NCI-H2107 treated with DMSO at 0.1 percent for 48 hours (cell line): ENCODE data around the gene SCNN1A.

Experiments used
- DNase-seq: peaks from one replicate; lab custom pipeline; 2025; ENCODE audit not compliant: unreplicated experiment; lab: John Stamatoyannopoulos, UW

SCNN1A gene

DNA sequence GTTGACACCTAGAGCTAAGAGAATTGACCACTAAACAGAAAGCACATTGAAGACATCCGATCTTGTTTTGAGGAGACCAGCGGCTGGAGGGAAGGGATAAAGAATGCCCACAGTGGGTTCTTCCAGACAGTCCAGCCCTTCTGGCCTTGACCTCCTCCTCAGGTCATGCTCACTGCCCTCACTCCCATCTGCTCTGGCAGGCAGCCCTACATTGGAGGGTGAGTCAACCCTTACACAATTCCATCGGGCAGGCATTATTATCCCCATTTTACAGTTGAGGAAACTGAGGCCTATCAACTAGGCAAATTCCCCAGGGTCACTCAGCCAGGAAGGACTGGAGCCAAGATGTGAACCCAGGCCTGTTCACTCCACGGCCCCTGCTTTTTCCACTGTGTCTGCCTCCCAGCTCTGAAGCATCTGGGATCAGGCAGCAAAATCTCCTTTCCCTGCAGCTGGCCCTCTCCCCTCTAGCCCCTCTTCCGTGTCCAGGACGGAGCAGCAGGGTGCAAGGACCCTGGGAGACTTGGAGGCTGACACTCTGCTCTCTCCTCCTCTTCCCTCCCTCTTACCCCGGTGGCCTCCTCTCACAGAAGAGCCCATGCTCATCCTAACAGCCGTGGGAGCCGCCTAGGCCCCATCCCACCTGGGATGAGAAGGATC is 5.3 kb downstream of the SCNN1A start:
- DNase-seq: no peak

DNA sequence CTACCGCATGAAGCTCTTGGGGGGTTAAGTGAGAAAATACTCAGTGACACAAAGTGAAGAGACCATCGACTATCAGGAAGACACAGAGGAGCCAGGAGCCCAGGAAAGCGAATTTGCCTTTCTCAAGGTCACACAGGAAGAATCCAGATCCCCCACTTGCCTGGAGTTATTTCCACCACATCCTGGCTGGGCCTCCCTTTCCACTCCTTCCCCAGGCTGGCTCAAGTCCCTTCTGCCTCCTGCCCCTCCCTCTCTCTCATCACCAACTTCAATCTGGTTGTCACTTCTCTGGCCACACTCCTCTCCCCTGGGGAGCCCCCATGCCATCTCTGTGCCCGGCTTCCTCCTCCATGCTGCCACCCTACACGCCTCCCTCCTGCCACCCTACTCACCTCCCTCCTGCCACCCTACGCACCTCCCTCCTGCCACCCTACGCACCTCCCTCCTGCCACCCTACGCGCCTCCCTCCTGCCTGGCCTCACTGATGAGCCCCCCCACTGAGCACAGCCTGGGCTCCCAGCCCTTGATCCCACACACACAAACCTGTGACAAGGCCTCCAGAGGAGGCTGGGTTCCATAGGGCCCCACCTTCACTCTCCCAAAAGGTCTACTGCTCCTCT is 6.3 kb downstream of the SCNN1A start:
- peak; percentile 18 for DNase-seq

DNA sequence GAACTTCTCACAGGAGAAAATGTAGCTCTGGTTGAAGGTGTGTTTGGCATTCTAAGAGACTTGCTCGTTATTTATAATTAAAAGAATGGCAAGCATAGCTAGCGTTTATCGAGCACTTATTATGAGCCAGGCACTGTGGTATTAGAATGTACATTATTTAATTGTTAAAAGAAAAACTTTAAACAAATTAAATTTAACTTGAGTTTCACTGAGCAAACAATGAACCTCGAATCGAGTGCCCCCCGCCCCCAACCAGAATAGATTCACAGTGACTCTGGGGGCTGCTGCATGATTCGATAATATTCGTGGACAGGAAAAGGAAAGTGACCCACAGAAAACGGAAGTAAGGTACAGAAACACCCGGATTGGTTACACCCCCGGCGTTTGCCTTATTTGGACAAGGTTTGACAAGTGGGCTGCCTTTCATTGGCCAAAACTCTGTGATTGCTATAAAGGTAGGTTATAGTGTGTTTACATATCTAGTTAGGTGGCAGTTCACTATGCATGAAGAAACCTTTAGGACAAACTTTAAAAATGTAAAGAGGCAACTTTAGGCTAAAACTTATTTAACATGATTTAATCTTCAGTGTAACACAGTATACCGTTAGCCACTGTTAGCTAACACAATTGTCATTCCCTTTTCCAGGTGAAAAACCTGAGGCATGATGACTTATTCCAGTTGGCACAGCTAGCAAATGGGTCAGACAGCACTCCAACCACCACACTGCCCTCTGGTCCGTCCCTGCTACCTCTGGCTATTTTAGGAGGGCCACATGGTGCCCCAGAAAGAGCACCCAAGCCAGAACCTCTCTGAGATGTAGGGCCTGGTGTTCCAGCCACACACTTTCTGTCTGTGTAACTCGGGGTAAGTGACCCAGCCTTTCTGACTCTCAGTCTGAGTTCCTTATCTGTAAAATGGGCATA is 7.1 kb downstream of the SCNN1A start:
- DNase-seq: no peak

DNA sequence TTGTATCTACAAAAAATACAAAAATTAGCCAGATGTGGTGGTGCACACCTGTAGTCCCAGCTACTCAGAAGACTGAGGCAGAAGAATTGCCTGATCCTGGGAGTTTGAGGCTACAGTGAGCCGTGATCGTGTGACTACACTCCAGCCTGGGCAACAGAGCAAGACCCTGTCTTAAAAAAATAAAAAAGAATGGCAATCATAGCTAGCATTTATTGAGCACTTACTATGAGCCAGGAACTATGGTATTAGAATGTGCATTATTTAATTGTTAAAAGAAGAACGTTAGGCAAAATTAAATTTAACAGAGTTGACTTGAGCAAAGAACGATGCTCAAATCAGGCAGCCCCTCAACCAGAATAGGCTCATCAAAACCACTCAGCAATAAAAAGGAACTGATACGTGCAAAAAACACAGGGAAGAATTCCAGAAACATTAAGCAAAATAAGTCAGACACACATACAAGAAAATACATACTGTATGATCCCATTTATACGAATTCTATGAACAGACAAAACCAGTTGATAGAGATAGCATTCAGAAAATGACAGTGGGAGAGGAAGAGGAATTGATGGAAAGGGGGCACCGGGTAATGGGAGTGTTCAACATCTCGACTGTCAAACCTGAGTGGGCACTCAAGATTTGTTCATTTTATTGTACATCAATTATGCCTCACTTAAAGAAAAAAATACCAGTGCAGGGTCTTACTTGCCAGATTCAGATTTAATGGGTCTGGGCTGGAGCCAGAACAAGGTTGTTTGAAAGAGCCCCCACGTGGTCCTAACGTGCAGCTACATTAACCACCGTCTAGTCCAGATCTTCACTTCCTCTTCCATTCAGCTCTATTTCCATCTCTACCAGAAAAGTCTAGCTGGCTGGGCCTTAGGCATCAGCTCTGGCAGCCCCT is 8.0 kb downstream of the SCNN1A start:
- DNase-seq: no peak

DNA sequence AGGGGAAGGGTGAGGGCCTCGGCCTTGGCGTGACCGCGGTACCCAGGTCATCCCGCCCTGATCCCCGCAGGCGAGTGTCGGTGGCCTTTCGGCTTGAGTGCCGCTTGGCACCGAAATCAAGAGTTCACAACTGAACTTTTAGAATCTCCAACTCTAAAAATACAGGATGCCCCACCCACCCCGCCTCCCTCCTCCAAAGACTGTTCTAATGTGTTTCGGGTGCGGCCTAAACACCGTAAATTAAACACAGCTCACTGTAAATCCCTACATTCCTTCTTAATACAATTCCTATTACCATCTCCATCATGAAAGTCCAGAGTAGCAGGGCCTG is 11.4 kb downstream of the SCNN1A start:
- DNase-seq: no peak

DNA sequence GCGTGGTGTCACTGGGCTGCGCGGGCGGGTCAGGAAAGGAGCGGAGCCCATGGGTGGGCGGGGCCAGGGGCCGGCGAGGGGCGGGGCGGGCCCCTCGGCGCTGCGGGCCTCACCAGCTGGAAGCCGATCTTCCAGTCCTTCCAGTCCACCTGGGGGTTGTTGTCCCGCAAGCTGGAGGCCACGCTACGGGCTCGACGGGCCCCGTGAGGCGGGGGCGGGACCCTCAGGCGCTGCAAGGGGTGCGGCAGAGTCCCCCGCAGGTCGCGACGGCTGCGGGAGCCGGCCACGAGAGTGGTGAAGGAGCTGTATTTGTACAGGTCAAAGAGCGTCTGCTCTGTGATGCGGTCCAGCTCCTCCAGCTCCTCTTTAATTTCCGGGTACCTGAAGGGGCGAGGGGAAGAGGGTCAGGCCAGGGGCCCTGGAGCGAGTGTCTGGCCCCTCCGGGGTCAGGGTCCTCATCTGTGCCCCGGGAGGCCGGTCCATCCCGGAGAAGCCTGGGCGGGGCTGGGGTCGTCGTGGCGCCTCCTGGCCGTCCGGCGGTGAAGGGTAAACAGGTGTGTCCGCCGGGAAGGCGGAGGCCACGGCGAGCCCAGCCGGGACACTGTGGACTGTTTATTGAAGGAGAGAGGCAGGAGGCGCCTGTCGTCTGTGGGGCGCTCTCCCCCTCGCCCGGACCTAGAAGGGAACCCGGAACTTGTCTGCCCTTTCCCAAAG is 11.9 kb downstream of the SCNN1A start:
- DNase-seq: no peak

DNA sequence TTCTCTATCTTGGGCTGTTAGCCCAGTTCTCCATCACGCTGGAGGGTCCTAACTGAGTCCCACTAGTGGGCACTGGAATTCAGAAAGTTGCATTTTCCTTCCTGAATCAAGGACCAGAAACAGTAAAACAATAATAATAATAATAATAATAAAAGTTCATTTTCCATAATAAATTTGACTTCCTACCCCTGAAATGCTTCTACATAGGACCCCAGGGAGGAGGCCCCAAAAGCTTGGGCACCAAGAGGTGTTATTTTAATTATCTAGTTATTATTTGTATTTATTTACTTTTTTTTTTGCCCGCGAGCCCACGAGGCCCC is 12.4 kb downstream of the SCNN1A start:
- DNase-seq: no peak

DNA sequence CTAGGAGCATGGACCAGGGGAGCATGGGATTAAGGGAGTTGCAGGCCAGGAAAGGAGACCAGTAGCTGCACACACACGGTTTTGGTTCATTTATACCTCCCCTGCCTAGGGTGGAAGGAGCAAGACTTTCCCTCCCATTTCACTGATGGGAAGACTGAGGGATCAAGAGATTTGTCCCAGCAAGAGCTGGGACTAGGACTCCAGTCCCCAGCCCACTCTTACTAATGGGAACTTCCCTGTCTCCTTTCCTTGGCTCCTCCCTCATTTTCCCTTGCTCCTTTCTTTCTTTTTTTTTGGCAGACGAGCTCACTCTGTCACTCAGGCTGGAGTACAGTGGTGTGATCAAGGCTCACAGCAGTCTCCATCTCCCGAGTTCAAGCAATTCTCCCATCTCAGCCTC is 13.0 kb downstream of the SCNN1A start:
- no peak for DNase-seq

DNA sequence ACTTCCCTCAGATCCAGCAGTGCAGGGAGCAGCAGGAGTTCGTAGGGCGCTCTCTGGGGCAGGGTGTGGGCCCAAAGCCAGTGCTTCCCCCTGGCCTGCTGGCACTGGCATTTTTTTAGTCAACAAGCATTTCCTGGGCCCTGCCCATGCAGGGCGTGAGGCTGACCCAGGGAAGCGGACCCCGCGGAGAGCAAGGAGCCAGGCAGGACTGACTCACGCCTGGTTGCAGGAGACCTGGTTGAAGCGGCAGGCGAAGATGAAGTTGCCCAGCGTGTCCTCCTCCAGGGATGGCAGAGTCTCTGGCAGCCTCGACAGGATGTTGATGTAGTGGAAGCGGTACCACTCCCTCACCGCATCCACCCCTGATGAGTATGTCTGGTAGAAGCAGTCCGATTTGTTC is 13.5 kb downstream of the SCNN1A start:
- DNase-seq: no peak

DNA sequence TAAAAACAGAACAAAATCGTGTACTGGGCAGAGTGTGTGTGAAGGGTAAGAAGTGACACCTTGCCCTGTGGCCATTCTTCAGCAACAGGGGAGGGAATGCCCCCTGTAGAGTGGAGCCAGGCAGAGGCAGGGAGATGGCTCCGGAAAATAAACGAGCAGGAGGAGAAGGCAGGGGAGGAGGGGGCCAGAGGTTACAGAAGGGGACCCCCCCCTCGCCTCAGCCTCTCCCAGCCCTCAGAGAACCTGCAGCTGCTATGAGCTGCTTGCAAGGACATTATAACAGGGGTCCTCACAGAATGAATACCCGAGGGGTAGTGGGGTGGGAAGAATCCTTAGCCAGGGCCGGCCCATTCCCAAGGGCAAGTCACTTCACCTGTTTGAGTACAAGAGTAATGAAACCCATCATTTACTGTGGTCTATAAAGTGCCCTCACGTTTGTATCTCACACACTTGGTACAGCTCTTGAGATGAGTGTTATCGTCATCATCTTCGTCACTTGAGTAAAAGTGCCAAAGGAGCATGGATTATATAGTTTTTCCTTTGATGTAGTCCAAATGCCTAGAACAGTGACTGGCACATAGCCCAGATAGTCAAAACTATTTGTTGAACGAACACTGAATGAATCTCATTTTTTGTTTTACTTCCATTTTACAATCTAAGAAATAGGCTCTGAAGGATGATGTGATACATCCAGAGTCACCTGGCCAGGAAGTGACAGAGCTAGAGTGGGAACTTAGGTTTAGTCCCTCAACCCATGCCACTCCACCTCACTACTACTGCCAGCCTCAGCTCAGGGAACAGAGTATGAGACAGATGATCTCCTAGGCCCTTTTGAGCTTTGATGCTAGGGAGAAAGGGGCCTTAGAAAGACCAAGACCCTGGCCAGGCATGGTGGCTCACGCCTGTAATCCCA is 14.5 kb downstream of the SCNN1A start:
- peak; percentile 20 for DNase-seq

DNA sequence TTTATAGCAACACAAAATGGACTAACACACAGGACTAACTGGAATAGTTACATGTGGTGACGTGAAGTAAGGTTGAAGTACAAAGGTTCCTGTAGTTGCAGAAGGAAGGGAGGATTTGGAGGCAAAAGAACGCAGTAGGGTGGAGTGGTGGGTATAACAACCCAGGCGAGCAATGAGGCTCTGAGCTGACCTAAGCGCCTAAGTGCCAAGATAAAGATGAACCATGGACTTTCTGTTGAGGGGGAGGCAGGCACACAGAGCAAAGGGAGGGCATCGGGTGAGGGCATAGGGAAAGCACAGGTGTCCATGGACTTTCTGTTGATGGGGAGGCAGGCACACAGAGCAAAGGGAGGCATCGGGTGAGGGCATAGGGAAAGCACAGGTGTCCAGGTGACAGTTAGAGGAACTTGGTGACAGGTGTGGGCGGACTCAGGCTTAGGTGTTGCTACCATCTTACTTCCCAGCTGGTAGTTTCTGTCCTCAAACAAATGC is 15.2 kb downstream of the SCNN1A start:
- DNase-seq: no peak

DNA sequence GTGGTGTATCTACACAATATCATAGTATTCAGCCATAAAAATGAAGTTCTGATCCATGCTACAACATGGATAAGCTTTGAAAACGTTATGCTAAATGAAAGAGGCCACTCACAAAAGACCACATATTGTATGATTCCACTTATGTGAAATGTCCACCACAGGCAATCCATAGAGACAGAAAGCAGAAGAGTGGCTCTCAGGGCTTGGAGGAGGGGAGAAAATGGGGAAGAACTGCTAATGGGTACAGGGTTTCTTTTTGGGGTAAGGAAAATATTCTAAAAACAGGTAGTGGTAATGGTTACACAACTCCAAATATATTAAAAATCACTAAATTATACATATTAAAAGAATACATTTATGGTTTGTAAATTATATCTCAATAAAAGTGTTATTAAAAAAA is 16.5 kb downstream of the SCNN1A start:
- DNase-seq: no peak

DNA sequence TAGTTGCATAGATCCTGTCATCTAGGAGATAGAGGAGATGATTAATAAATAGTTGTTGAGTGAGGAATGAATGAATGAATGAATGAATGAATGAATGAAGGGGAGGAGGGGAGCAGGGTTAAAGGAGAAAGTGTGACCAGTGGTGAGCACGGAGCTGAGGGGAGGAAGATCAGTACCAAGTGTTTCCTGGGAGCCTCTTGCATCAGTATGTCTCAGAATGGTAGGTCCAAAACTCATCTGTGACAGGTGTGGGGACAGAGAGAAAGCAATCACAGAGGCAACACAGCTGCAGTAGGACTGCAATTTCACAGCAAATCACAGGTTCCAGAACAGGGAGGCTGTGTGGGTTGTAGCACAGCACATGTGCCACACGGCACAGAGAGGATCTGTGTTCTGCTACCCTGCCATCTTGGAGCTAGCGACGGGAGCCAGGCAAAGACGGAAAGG is 19.0 kb downstream of the SCNN1A start:
- DNase-seq: no peak

DNA sequence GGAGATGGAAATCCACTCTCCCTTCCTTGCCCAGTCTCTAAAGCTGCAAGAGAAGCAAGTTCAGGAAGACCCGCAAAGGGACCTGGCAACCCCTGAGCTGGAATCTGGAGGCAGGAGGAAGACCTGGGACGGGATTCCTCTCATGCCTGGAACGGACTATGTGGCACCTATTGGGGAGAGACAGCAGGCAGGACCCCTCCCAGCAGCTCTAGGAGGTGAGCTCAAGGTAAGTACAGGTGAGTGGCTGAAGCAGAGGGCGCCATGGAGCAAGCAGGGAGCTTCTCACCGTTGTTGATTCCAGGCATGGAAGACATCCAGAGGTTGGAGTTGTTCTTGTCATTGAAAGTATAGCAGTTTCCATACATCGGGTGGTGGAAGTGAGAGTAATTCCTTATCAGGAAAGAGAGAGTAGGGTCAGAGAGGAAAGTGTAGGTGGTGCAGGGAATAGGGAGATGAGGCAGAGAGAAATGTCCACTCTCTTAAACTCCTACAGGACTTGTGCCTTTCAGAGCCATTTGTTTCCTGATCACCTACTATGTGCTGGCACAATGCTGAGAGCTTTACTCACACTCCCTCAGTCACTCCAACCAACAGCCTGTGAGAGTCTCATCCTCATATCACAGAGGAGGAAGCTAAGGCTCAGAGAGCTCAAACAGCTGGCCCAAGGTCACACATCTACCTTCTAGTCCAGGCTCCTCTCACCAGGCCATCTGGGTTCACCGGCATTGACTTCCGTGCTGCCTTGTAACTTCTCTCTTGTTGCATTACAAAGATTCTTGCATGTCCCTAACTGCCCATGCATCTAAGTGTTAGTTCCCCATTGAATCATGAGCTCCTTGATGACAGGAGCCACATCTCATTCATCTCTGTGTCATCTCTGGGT is 19.6 kb downstream of the SCNN1A start:
- no peak for DNase-seq

DNA sequence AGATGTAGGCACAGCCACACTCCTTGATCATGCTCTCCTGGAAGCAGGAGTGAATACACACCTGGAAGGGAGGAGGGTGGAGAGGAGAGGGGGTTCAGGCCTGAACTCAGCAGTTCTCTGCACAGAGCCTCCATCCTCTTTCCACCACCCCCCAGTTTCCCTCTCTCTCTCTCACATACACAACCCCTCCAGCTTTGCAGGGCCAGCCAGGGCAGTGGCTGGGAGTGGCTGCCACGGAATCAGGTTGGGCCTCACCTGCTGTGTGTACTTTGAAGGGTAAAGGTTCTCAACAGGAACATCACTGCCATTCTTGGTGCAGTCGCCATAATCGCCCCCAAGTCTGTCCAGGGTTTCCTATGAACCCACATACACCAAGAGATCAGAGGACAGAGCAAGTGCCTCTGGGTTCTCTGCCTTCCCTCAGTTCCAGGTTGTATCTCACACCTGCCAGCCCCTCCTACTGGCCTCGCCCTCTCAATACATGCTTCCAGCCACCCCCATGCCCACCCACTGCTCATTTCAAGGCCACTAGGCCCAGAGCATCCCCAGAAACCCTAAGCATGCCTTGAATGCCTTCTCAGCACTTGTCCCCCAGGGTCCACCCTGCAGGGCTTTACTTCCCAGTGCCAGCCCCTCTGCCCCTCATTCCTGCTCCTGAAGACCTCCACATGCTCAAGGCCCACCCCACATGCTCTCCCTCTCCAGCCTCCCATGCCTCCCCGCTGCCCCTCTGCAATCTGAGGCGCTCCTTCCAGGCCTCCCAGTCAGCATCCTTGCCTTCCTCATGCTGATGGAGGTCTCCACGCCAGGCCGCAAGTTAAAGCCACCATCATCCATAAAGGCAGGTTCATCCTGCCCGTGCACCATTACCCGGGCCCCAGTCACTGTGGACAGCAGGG is 20.6 kb downstream of the SCNN1A start:
- DNase-seq: no peak

DNA sequence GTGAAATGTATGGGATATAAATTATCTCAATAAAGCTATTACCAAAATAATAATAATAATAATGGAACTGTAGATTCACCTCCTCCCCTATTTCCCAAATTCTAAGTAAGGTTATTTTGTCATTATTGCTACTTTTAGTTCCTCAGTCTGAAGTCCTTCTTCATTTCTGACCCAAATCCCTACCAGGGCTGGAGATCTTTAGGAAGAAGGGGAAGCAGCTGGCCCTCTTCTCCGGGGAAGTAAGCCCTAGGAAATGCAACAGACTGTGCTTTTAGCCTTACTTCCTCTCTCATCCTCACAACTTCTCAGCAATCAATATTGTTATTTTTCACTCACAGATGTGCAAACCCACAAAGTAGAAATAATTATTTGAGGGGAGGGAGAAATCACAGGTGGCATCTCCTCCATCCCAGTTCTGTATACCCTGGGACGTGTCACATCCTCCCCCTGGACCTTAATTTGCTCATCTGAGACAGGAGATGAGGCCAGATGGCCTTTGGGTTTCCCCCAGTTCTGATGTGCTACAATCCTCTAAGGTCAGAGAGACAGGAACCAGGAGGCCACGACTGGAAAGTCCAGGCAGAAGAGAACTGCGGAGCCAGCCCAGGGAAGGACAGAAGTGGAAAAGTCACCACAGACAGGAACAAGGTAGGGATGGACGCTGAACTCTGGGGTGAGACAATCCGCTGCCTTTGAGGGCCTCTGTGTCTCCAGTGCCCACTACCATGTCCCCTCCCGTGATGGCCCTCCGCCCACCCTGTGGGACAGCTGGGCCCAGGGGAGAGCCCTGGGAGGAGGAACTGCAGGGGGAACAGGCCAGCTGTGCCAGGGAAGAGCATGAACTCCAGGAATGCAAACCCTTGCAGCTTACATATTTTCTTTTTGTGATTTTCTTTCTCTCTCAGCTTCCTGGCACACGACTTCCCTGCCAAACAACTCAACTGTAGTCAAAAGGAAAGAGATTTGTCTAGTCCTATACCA is 22.9 kb downstream of the SCNN1A start:
- no peak for DNase-seq
